Smooth muscle cell (in vitro differentiated cells): ENCODE data around the gene PRKN. TPM values are rescaled to one million over a fixed set of nuclear protein-coding genes. Genes with fewer than 3 reads are reported as not detected.

Experiments
- DNase-seq: peaks from one replicate; lab custom pipeline; 2025; ENCODE audit not compliant: unreplicated experiment; lab: John Stamatoyannopoulos, UW
- H2AFZ ChIP-seq: fragments of 200-600 bp; sonication (generic); 2 replicates; pipeline ENCODE4 v1.6.0; 2016; ENCODE audit warnings: antibody characterized with exemption, low read depth, mild to moderate bottlenecking
- H3F3A ChIP-seq: fragments of 200-600 bp; sonication (generic); 2 replicates; pipeline ENCODE4 v1.6.0; 2017; ENCODE audit warnings: antibody characterized with exemption, low read depth
- H3K27ac ChIP-seq: fragments of 200-600 bp; sonication (generic); 2 replicates; pipeline ENCODE4 v1.5.1; 2016; ENCODE audit warnings: low read depth, mild to moderate bottlenecking
- H3K27me3 ChIP-seq: fragments of 200-600 bp; sonication (generic); 2 replicates; pipeline ENCODE4 v1.6.1; 2016; ENCODE audit warnings: low read depth, mild to moderate bottlenecking
- H3K36me3 ChIP-seq: fragments of 200-600 bp; sonication (generic); 2 replicates; pipeline ENCODE4 v1.5.1; 2016; ENCODE audit warnings: low read depth
- H3K4me1 ChIP-seq: fragments of 200-600 bp; sonication (generic); 2 replicates; pipeline ENCODE4 v1.5.1; 2016; ENCODE audit warnings: low read depth
- H3K4me2 ChIP-seq: fragments of 200-600 bp; sonication (generic); 2 replicates; pipeline ENCODE4 v1.6.0; 2016; ENCODE audit warnings: mild to moderate bottlenecking
- H3K4me3 ChIP-seq: fragments of 200-600 bp; sonication (generic); 2 replicates; pipeline ENCODE4 v1.5.1; 2016; ENCODE audit warnings: mild to moderate bottlenecking
- H3K79me2 ChIP-seq: fragments of 200-600 bp; sonication (generic); 2 replicates; pipeline ENCODE4 v1.6.0; 2016; ENCODE audit warnings: low read depth, mild to moderate bottlenecking
- H3K9ac ChIP-seq: fragments of 200-600 bp; sonication (generic); 2 replicates; pipeline ENCODE4 v1.6.0; 2016; ENCODE audit warnings: low read depth
- H3K9me3 ChIP-seq: fragments of 200-600 bp; sonication (generic); replicated peaks from 2 replicates; pipeline ENCODE4 v1.5.1; 2016; ENCODE audit warnings: low read depth
- H4K20me1 ChIP-seq: fragments of 200-600 bp; sonication (generic); 2 replicates; pipeline ENCODE4 v1.6.0; 2016; ENCODE audit warnings: low read depth
- CTCF ChIP-seq: fragments of 200-600 bp; sonication (generic); IDR thresholded peaks from 2 replicates; pipeline ENCODE4 v1.5.1; 2017; ENCODE audit warnings: borderline replicate concordance, mild to moderate bottlenecking, antibody characterized with exemption; ENCODE audit not compliant: insufficient read depth, poor library complexity, severe bottlenecking
- WGBS: methylation state at CpG from one replicate; pipeline ENCODE4 v1.1.7; 2016; ENCODE audit warnings: low lambda C conversion rate; 5-methylcytosine and 5-hydroxymethylcytosine counted together
- polyA plus RNA-seq: library from polyadenylated mRNA; unstranded; fragments of >200 nt; fragmentation: Nextera tagmentation; extraction: Ambion mirVana; gene quantifications from 2 replicates; pipeline ENCODE4 v1.2.1, GENCODE V29; 2016
- total RNA-seq: library from RNA; depleted of rRNA; stranded (reverse); fragments of >200 nt; gene quantifications from 2 replicates; pipeline ENCODE4 v1.2.3, GENCODE V29; 2014

PRKN gene
- total and polyA plus RNA-seq, 2 experiments from 2014 or later: 0.81 to 5.1 TPM

- Histone ChIP-seq H2AFZ (no peak overlapping the region), H3K4me3 (no peak overlapping the region), H3K79me2 (no peaks in the 10 kb centered on the region), H3K27me3 (no peaks in the 10 kb centered on the region), H3K4me1 (no peaks in the 10 kb centered on the region), H3K36me3 (no peaks in the 10 kb centered on the region), H3K9me3 (no peaks in the 10 kb centered on the region), H3K27ac (no peak overlapping the region), H3K4me2 (no peak overlapping the region), H3K9ac (no peak overlapping the region), H3F3A (no peaks in the 10 kb centered on the region), H4K20me1 (no peaks in the 10 kb centered on the region)
- no peak for DNase-seq
- WGBS: 70% methylated on average over 4 of the region's 4 CpGs
- no peak for TF ChIP-seq CTCF
Observed at GRCh38 chr6:161815965-161816364, 911.6 kb downstream of the PRKN start.

- H4K20me1 ChIP-seq: no peaks in the 10 kb centered on the region
- H2AFZ ChIP-seq: no peak overlapping the region
- H3K9me3 ChIP-seq: no peaks in the 10 kb centered on the region
- TF ChIP-seq CTCF: no peak
- no peak overlapping the region for H3K4me2 ChIP-seq
- no peaks in the 10 kb centered on the region for H3K27me3 ChIP-seq
- no peak overlapping the region for H3K27ac ChIP-seq
- H3K4me3 ChIP-seq: no peak overlapping the region
- WGBS: 95% methylated on average over 8 of the region's 8 CpGs
- H3K36me3 ChIP-seq: no peaks in the 10 kb centered on the region
- no peaks in the 10 kb centered on the region for H3K79me2 ChIP-seq
- H3K4me1 ChIP-seq: no peaks in the 10 kb centered on the region
- no peak for DNase-seq
- H3F3A ChIP-seq: no peaks in the 10 kb centered on the region
- H3K9ac ChIP-seq: no peak overlapping the region
Observed at GRCh38 chr6:161813156-161813555, 914.4 kb downstream of the PRKN start.

- H3K27me3 ChIP-seq: no peaks in the 10 kb centered on the region
- no peak for TF ChIP-seq CTCF
- no peak overlapping the region for H3K9ac ChIP-seq
- no peaks in the 10 kb centered on the region for H4K20me1 ChIP-seq
- no peak overlapping the region for H3K4me3 ChIP-seq
- H3K36me3 ChIP-seq: no peaks in the 10 kb centered on the region
- DNase-seq: no peak
- 80% methylated on average over 2 of the region's 2 CpGs for WGBS
- no peak overlapping the region for H3K27ac ChIP-seq
- H3K4me2 ChIP-seq: no peak overlapping the region
- no peaks in the 10 kb centered on the region for H3F3A ChIP-seq
- H3K79me2 ChIP-seq: no peaks in the 10 kb centered on the region
- H3K9me3 ChIP-seq: no peaks in the 10 kb centered on the region
- no peaks in the 10 kb centered on the region for H3K4me1 ChIP-seq
- H2AFZ ChIP-seq: no peak overlapping the region
Observed at GRCh38 chr6:161809971-161810370, 917.6 kb downstream of the PRKN start.

GRCh38 chr6:161804838-161805237 is 922.7 kb downstream of the PRKN start:
- Histone ChIP-seq H3K27me3 (no peaks in the 10 kb centered on the region), H4K20me1 (no peaks in the 10 kb centered on the region), H3K79me2 (no peaks in the 10 kb centered on the region), H3K4me2 (no peak overlapping the region), H3K36me3 (no peaks in the 10 kb centered on the region), H3K27ac (no peak overlapping the region), H3K4me3 (no peak overlapping the region), H3K9ac (no peak overlapping the region), H3F3A (no peaks in the 10 kb centered on the region), H3K4me1 (no peaks in the 10 kb centered on the region), H2AFZ (no peak overlapping the region), H3K9me3 (no peaks in the 10 kb centered on the region)
- WGBS: 76% methylated on average over 1 of the region's 1 CpG
- TF ChIP-seq CTCF: no peak
- DNase-seq: no peak
